ENCODE data around the gene TSPEAR.

DNA sequence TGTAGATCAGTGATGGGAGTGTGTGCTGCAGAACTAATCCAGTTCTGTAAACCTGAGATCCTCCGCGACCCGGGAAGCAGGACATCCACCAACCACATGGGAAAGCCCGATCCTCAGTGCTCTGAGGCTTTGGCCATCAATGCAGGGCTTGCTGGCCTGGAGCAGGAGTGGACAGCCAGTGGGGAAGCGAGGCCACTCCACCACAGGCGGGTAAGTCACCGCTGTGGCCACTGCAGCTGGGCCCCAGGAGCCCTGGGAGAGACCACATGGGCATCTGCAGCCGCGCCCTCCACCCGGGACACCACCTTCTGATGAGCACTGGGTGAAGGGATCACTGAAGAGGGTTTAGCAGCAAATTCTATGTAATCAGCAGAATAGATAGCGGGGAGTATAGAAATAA is 30.2 kb downstream of the TSPEAR start:
- no peak for TF ChIP-seq SIN3A (IDR thresholded peaks at IDR 0.05; ENCODE audit: borderline replicate concordance, insufficient read depth, low read length)
- no peak for TF ChIP-seq TAF1 (IDR thresholded peaks at IDR 0.05; ENCODE audit: borderline replicate concordance, insufficient read depth, low read length)
- no peak for TF ChIP-seq POLR2AphosphoS5 (IDR thresholded peaks at IDR 0.05; ENCODE audit: low read depth, low read length)

Measured in PFSK-1 (cell line).